HCT116 (cell line): ENCODE measurements around the gene TRPM3.

Experiments
- ELF1 ChIP-seq: IDR thresholded peaks from 2 replicates; pipeline ENCODE4 v1.6.1; 2012; ENCODE audit warnings: low read depth, borderline replicate concordance
- EZH2phosphoT487 ChIP-seq: fragments of 200-600 bp; IDR thresholded peaks from 2 replicates; pipeline ENCODE4 v1.6.1; 2018; ENCODE audit warnings: antibody characterized with exemption, borderline replicate concordance
- JUND ChIP-seq: IDR thresholded peaks from 2 replicates; pipeline ENCODE4 v1.6.1; 2012
- POLR2AphosphoS5 ChIP-seq: IDR thresholded peaks from 2 replicates; pipeline ENCODE4 v1.6.1; 2011; ENCODE audit warnings: mild to moderate bottlenecking, low read depth, low read length, moderate library complexity
- TCF7L2 ChIP-seq: IDR thresholded peaks from 2 replicates; pipeline ENCODE4 v1.7.0; 2011; ENCODE audit warnings: borderline replicate concordance, inconsistent platforms; ENCODE audit not compliant: insufficient read depth, insufficient read length; ENCODE audit errors: extremely low read depth
- TF ChIP-seq, protein P1 (sequence below), 3 experiments: fragments of 200-600 bp in 1 of 3; sonication (generic) in 1 of 3; IDR thresholded peaks in 2 of 3; conservative IDR thresholded peaks in 1 of 3; 2 replicates each; pipeline ENCODE4 v1.5.1; 2012 to 2017; ENCODE audit warnings: low read depth in 2 of 3, low read length in 2 of 3, antibody characterized with exemption in 1 of 3, borderline replicate concordance in 1 of 3, control low read depth in 1 of 3, mild to moderate bottlenecking in 1 of 3, mixed read lengths in 1 of 3, mixed run types in 1 of 3, moderate library complexity in 1 of 3; ENCODE audit not compliant: insufficient read depth in 1 of 3

DNA sequence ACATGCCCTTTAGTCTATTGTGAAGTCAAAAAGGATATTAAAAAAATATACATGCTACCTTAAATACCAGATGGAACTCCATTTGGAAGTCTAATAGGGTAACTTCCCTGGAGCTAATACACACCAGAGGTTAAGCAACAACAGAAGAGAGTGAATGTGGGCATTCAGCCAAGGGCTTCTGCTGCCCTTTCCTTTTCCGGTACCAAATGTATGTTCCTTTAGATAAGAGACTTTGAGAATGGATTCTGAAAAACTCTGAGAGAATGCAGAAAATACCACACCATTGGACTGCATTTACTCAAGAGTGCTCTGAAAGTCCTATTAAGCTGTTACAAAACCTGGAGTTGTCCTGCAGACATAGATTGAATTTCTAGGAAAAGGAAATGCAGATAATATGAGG is 23.8 kb upstream of the TRPM3 start:
- no peak for TF ChIP-seq TCF7L2
- TF ChIP-seq, protein P1, sequence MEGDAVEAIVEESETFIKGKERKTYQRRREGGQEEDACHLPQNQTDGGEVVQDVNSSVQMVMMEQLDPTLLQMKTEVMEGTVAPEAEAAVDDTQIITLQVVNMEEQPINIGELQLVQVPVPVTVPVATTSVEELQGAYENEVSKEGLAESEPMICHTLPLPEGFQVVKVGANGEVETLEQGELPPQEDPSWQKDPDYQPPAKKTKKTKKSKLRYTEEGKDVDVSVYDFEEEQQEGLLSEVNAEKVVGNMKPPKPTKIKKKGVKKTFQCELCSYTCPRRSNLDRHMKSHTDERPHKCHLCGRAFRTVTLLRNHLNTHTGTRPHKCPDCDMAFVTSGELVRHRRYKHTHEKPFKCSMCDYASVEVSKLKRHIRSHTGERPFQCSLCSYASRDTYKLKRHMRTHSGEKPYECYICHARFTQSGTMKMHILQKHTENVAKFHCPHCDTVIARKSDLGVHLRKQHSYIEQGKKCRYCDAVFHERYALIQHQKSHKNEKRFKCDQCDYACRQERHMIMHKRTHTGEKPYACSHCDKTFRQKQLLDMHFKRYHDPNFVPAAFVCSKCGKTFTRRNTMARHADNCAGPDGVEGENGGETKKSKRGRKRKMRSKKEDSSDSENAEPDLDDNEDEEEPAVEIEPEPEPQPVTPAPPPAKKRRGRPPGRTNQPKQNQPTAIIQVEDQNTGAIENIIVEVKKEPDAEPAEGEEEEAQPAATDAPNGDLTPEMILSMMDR (IDR thresholded peaks at IDR 0.05 in 2 of 3, conservative IDR thresholded peaks at IDR 0.05 in 1 of 3; ENCODE audit: borderline replicate concordance in 1 of 3, insufficient read depth in 1 of 3, low read depth in 2 of 3, low read length in 2 of 3), result no peak
- no peak for TF ChIP-seq POLR2AphosphoS5
- no peak for TF ChIP-seq EZH2phosphoT487
- no peak for TF ChIP-seq JUND
- no peak for TF ChIP-seq ELF1
